Uterus (tissue), 4 donors: ENCODE data around the gene PDCL3. TPM values are rescaled to one million over a fixed set of nuclear protein-coding genes. Genes with fewer than 3 reads are reported as not detected.

Experiments
- DNase-seq, 2 donors: peaks; one replicate each; pipeline ENCODE4 v3.0.0-alpha.2; 2019 to 2020
- H3K27ac ChIP-seq, 2 donors: fragments of 200-600 bp; sonication (generic); 1 replicate in 1 of 2; 2 replicates in 1 of 2; pipeline ENCODE4 v1.5.1; 2016 to 2018
- H3K27me3 ChIP-seq, 2 donors: fragments of 200-600 bp; sonication (generic); one replicate each; pipeline ENCODE4 v1.5.1; 2018 to 2019; ENCODE audit warnings: control low read depth in 1 of 2
- H3K36me3 ChIP-seq, 2 donors: fragments of 200-600 bp; sonication (generic); one replicate each; pipeline ENCODE4 v1.5.1; 2019; ENCODE audit warnings: control low read depth in 1 of 2
- H3K4me1 ChIP-seq, 2 donors: fragments of 200-600 bp; sonication (generic); one replicate each; pipeline ENCODE4 v1.5.1; 2018 to 2019; ENCODE audit warnings: control low read depth in 1 of 2
- H3K4me3 ChIP-seq, 2 donors: fragments of 200-600 bp; sonication (generic); 1 replicate in 1 of 2; 2 replicates in 1 of 2; pipeline ENCODE4 v1.5.1; 2018 to 2019; ENCODE audit warnings: mild to moderate bottlenecking in 1 of 2
- H3K9me3 ChIP-seq, 2 donors: fragments of 200-600 bp; sonication (generic); one replicate each; pipeline ENCODE4 v1.5.1; 2019; ENCODE audit warnings: control low read depth in 1 of 2
- POLR2A ChIP-seq, 2 donors: fragments of 450-650 bp; IDR thresholded peaks; one replicate each; pipeline ENCODE4 v1.6.1; 2016; ENCODE audit warnings: antibody characterized with exemption in 2 of 2, mild to moderate bottlenecking in 1 of 2, moderate library complexity in 1 of 2
- intact Hi-C: fragments of 100-400 bp; cut with DNase I; formaldehyde crosslinking; loops from one replicate; pipeline ENCODE4 v1.15.1; 2023; ENCODE audit warnings: low total_unique reads
- total RNA-seq, 4 donors: library from RNA; depleted of rRNA in 3 of 4; stranded (reverse); fragments of >200 nt in 3 of 4; gene quantifications; one replicate each; pipeline versions ENCODE4 v1.1.0 to v1.2.4, GENCODE V29; 2014 to 2023
- TF ChIP-seq, protein P1 (sequence below), 4 experiments: fragments of 200-600 bp in 2 of 4; fragments of 450-650 bp in 2 of 4; sonication (generic) in 2 of 4; IDR thresholded peaks; one replicate each; pipeline ENCODE4 v1.5.1; 2016 to 2019; ENCODE audit warnings: antibody characterized with exemption in 4 of 4, mild to moderate bottlenecking in 2 of 4, moderate library complexity in 1 of 4
- donor health status: DM: yes; HTN: yes; CAD: no.

The PDCL3 gene
- 10 to 100 TPM in 2 of 4 donors, 1 to 10 TPM in 2; 3.8 to 24.1 (median 14.9) TPM for total RNA-seq

DNA sequence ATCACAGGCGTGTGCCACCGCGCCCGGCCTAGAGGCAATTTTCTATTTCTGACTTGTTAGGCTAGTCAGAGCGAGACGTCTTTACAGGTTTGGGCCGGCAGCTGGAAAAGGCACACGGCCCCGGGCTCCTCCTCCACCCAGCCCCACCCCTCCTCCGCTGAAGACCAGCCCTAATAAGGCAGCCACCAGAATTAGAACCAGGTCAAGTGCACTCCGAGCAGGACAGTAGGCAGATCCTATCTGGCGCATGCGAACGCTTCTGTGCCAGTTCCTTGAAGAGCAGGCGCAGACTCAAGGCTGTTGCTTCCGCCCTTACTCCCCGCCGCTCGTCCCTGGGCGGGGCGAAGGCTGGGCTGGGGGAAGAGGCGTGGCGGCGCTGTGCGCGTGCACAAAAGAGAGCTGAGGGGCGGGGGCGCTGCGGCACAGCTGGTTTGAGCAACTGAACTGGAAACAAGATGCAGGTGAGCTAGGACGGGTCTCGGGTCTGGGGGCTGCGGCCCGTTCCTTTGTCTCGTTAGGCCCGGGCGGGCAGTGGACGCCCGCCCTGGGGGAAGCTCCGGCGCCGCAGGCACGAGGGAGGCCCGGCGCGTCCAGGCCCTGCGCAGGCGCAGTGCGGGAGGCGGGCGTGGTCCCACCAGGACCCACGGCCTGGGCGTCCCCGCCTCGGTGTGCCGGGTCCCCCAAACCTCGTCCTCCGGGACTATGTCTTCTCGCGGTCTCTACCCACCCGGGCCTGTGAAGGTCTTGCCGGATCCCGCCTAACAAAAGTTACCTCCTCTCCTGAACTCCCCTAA is at the start of gene PDCL3:
PDCL3 (plus strand) TSS at position 381 of the 794 bp plus-strand sequence; CDS start at position 456, 75 bp downstream.
- no peaks in the 10 kb centered on the region for H3K36me3 ChIP-seq
- DNase-seq: peak; percentile 95 to 98
- no peaks in the 10 kb centered on the region for H3K4me1 ChIP-seq
- H3K9me3 ChIP-seq: no peaks in the 10 kb centered on the region
- H3K27ac ChIP-seq: peak within 1 kb of the TSS; percentile 89 to 93
- no peaks in the 10 kb centered on the region for H3K27me3 ChIP-seq
- peak within 1 kb of the TSS; percentile 69 to 88 for H3K4me3 ChIP-seq
- intact Hi-C loops: no loop called here
- peak; percentile 68 to 81 for TF ChIP-seq POLR2A (IDR thresholded peaks at IDR 0.05)
- TF ChIP-seq, protein P1, sequence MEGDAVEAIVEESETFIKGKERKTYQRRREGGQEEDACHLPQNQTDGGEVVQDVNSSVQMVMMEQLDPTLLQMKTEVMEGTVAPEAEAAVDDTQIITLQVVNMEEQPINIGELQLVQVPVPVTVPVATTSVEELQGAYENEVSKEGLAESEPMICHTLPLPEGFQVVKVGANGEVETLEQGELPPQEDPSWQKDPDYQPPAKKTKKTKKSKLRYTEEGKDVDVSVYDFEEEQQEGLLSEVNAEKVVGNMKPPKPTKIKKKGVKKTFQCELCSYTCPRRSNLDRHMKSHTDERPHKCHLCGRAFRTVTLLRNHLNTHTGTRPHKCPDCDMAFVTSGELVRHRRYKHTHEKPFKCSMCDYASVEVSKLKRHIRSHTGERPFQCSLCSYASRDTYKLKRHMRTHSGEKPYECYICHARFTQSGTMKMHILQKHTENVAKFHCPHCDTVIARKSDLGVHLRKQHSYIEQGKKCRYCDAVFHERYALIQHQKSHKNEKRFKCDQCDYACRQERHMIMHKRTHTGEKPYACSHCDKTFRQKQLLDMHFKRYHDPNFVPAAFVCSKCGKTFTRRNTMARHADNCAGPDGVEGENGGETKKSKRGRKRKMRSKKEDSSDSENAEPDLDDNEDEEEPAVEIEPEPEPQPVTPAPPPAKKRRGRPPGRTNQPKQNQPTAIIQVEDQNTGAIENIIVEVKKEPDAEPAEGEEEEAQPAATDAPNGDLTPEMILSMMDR (IDR thresholded peaks at IDR 0.05): peak in 1 of 4 experiments; percentile 20

DNA sequence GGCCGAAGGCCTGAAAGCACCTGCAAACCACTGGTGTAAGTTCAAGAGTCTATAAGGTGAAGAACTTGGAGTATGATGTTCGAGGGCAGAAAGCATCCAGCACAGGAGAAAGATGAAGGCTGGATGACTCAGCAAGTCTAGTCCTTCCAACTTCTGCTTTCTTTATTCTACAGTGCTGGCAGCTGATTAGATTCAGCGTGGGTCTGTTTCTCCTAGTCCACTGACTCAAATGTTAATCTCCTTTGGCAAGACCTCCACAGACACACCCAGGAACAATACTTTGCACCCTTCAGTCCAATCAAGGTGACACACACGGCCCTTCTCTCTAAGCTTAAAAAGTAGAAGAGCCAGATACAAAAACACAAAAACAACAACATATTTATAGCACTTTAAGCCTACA is 49.1 kb upstream of the PDCL3 start:
- DNase-seq: no peak
- no peaks in the 10 kb centered on the region for H3K27me3 ChIP-seq
- H3K36me3 ChIP-seq: no peaks in the 10 kb centered on the region
- no peaks in the 10 kb centered on the region for H3K9me3 ChIP-seq
- no peak overlapping the region for H3K27ac ChIP-seq
- no peak overlapping the region for H3K4me3 ChIP-seq
- intact Hi-C loops: no loop called here
- TF ChIP-seq POLR2A (IDR thresholded peaks at IDR 0.05): no peak
- TF ChIP-seq, protein P1 (IDR thresholded peaks at IDR 0.05): no peak
- no peaks in the 10 kb centered on the region for H3K4me1 ChIP-seq

DNA sequence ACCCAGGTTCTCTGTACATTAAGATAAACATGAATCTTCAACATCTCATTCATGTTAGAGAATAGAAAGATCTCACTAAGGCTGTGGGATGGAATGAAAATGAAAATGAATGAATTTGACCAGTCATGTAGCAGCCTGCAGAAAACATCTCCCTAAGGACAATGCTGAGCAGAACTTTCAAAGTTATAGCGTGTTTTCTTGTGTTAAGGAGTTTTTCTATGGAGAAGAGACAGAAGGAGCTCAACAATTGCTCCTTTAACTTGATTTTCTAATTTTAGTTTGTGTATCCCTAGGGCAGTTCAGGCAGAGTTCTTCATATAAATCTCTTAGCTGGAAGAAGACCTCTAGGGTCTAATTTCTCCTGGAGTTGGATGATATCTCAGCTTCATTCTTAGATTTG is 45.2 kb upstream of the PDCL3 start:
- intact Hi-C loops: no loop called here
- Histone ChIP-seq H3K27ac (no peak overlapping the region), H3K27me3 (no peaks in the 10 kb centered on the region), H3K36me3 (no peaks in the 10 kb centered on the region), H3K9me3 (no peaks in the 10 kb centered on the region), H3K4me3 (no peak overlapping the region), H3K4me1 (no peaks in the 10 kb centered on the region)
- no peak for DNase-seq
- TF ChIP-seq, protein P1 (IDR thresholded peaks at IDR 0.05): no peak
- TF ChIP-seq POLR2A (IDR thresholded peaks at IDR 0.05): no peak

GRCh38 chr2:100518801-100519200 is 44.0 kb upstream of the PDCL3 start:
- no peak for DNase-seq
- intact Hi-C loops: no loop called here
- H3K27ac ChIP-seq: no peak overlapping the region

DNA sequence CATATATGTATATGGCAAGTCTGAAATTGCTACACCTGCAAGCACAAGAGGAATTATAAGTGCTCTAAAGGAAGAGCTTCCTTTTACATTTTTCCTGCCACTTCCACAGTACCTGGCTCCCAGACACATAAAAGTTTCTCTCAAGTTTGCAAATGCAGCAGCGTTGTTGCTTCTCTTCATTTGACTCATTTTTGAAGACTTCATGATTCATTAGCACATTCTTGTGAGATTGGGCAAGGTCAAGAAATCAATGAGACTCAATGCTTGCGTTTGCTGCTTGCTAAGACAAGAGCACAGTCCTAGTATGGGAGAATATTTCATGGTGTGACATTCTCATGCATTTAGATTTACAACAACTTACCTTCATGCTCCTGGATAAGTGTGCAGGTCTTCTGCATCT is 42.6 kb upstream of the PDCL3 start:
- Histone ChIP-seq H3K27me3 (no peaks in the 10 kb centered on the region), H3K9me3 (no peaks in the 10 kb centered on the region), H3K4me3 (no peak overlapping the region), H3K4me1 (no peaks in the 10 kb centered on the region), H3K36me3 (no peaks in the 10 kb centered on the region), H3K27ac (no peak overlapping the region)
- no peak for DNase-seq
- intact Hi-C loops: no loop called here
- TF ChIP-seq POLR2A (IDR thresholded peaks at IDR 0.05): no peak
- TF ChIP-seq, protein P1 (IDR thresholded peaks at IDR 0.05): no peak

More at GRCh38 chr2:100518801-100519200, 44.0 kb upstream of the PDCL3 start:
- Histone ChIP-seq H3K4me1 (no peaks in the 10 kb centered on the region), H3K4me3 (no peak overlapping the region), H3K27me3 (no peaks in the 10 kb centered on the region), H3K36me3 (no peaks in the 10 kb centered on the region), H3K9me3 (no peaks in the 10 kb centered on the region)
- TF ChIP-seq, protein P1 (IDR thresholded peaks at IDR 0.05): no peak
- no peak for TF ChIP-seq POLR2A (IDR thresholded peaks at IDR 0.05)
